ENCODE measurements around the gene CYTH4. TPM values are rescaled to one million over a fixed set of nuclear protein-coding genes. Genes with fewer than 3 reads are reported as not detected.

Gene CYTH4
- total RNA-seq, 1 experiment from 2014 or later = not detected

GRCh38 chr22:37267661-37268413 is 14.5 kb upstream of the CYTH4 start:
- ChIA-PET CTCF (interaction anchor here (0.6 to 2.2 kb wide), 16 partner anchors 9 to 1896 kb away, joined by 3 to 13 read pairs (median 4); no protein-coding TSS in a partner anchor), POLR2A (interaction anchor here (0.7 to 1.6 kb wide), 2 partner anchors 37 to 38 kb away, joined by 3 to 4 read pairs; no protein-coding TSS in a partner anchor)
- no peaks in the 10 kb centered on the region for H3K27me3 Mint-ChIP-seq (ENCODE audit: insufficient read depth, unreplicated experiment)
- H3K36me3 Mint-ChIP-seq (ENCODE audit: insufficient read depth, unreplicated experiment) = no peaks in the 10 kb centered on the region
- no TSS peak for BruUV-seq (replicated peaks)
- no peaks in the 10 kb centered on the region for H3K4me1 Mint-ChIP-seq (ENCODE audit: insufficient read depth, unreplicated experiment)
- intact Hi-C loops (cut with micrococcal nuclease) = loop anchor here (2.0 to 5.0 kb wide), 2 partner anchors 49 to 187 kb away; no protein-coding TSS in a partner anchor
- H3K9me3 Mint-ChIP-seq (ENCODE audit: unreplicated experiment) = no peaks in the 10 kb centered on the region
- DNase-seq (ENCODE audit: unreplicated experiment) = no peak
- H3K27ac Mint-ChIP-seq (ENCODE audit: low read depth, unreplicated experiment) = no peak overlapping the region
- H3K4me3 Mint-ChIP-seq (ENCODE audit: unreplicated experiment) = peak overlapping the region; percentile 55
- TF ChIP-seq, protein P1, sequence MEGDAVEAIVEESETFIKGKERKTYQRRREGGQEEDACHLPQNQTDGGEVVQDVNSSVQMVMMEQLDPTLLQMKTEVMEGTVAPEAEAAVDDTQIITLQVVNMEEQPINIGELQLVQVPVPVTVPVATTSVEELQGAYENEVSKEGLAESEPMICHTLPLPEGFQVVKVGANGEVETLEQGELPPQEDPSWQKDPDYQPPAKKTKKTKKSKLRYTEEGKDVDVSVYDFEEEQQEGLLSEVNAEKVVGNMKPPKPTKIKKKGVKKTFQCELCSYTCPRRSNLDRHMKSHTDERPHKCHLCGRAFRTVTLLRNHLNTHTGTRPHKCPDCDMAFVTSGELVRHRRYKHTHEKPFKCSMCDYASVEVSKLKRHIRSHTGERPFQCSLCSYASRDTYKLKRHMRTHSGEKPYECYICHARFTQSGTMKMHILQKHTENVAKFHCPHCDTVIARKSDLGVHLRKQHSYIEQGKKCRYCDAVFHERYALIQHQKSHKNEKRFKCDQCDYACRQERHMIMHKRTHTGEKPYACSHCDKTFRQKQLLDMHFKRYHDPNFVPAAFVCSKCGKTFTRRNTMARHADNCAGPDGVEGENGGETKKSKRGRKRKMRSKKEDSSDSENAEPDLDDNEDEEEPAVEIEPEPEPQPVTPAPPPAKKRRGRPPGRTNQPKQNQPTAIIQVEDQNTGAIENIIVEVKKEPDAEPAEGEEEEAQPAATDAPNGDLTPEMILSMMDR (IDR thresholded peaks at IDR 0.05; ENCODE audit: unreplicated experiment) = no peak

GRCh38 chr22:37269936-37270678 is 12.2 kb upstream of the CYTH4 start:
- no TSS peak for BruUV-seq (replicated peaks)
- Mint-ChIP-seq H3K4me3 (ENCODE audit: unreplicated experiment) (no peak overlapping the region), H3K9me3 (ENCODE audit: unreplicated experiment) (no peaks in the 10 kb centered on the region), H3K36me3 (ENCODE audit: insufficient read depth, unreplicated experiment) (no peaks in the 10 kb centered on the region), H3K27me3 (ENCODE audit: insufficient read depth, unreplicated experiment) (no peaks in the 10 kb centered on the region), H3K4me1 (ENCODE audit: insufficient read depth, unreplicated experiment) (no peaks in the 10 kb centered on the region), H3K27ac (ENCODE audit: low read depth, unreplicated experiment) (no peak overlapping the region)
- intact Hi-C loops (cut with micrococcal nuclease) = loop anchor here (1.0 to 5.0 kb wide), 2 partner anchors 47 to 187 kb away; no protein-coding TSS in a partner anchor
- TF ChIP-seq, protein P1 (IDR thresholded peaks at IDR 0.05; ENCODE audit: unreplicated experiment) = no peak
- POLR2A ChIA-PET = interaction anchor here (0.6 to 0.9 kb wide), 2 partner anchors 37 to 246 kb away, joined by 3 to 4 read pairs; no protein-coding TSS in a partner anchor
- CTCF ChIA-PET = interaction anchor here (0.6 to 5.3 kb wide), 3 partner anchors 10 to 119 kb away, joined by 3 to 36 read pairs (median 3); no protein-coding TSS in a partner anchor
- DNase-seq (ENCODE audit: unreplicated experiment) = no peak

- DNase-seq (ENCODE audit: unreplicated experiment) = no peak
- H3K9me3 Mint-ChIP-seq (ENCODE audit: unreplicated experiment) = no peaks in the 10 kb centered on the region
- no TSS peak for BruUV-seq (replicated peaks)
- H3K4me3 Mint-ChIP-seq (ENCODE audit: unreplicated experiment) = no peak overlapping the region
- TF ChIP-seq, protein P1 (IDR thresholded peaks at IDR 0.05; ENCODE audit: unreplicated experiment) = no peak
- H3K27ac Mint-ChIP-seq (ENCODE audit: low read depth, unreplicated experiment) = no peak overlapping the region
- H3K27me3 Mint-ChIP-seq (ENCODE audit: insufficient read depth, unreplicated experiment) = no peaks in the 10 kb centered on the region
- no peaks in the 10 kb centered on the region for H3K4me1 Mint-ChIP-seq (ENCODE audit: insufficient read depth, unreplicated experiment)
- CTCF ChIA-PET = interaction anchor here (5.3 kb wide), 1 partner anchor 11 kb away, joined by 36 read pairs; no protein-coding TSS in a partner anchor
- H3K36me3 Mint-ChIP-seq (ENCODE audit: insufficient read depth, unreplicated experiment) = no peaks in the 10 kb centered on the region
- intact Hi-C loops (cut with micrococcal nuclease) = loop anchor here (1.0 kb wide), 1 partner anchor 186 kb away; no protein-coding TSS in a partner anchor
- POLR2A ChIA-PET = interaction anchor here (1.2 kb wide), 1 partner anchor 10 kb away, joined by 3 read pairs; no protein-coding TSS in a partner anchor
Measured at GRCh38 chr22:37270928-37271650, 11.2 kb upstream of the CYTH4 start.
